ENCODE results near the gene YDJC. TPM values are rescaled to one million over a fixed set of nuclear protein-coding genes. Genes with fewer than 3 reads are reported as not detected.
"Not testable (repeated sequence)": the region's sequence is repeated elsewhere in the genome, so short reads cannot be mapped to it uniquely, and the experiment has no call there.

YDJC gene
- total and polyA plus RNA-seq, 2 donors (not counting 1 experiment from before 2014, with no cell fraction given): 4.7 to 10.4 TPM

GRCh38 chr22:21611210-21611977 is 18.4 kb downstream of the YDJC start:
- Histone ChIP-seq H3K4me2 (ENCODE audit: extremely low read depth, insufficient read depth, low read length) (no peak overlapping the region), H3K27me3 (ENCODE audit: control insufficient read depth, insufficient read depth, low read length) (no peaks in the 10 kb centered on the region), H3K36me3 (ENCODE audit: control insufficient read depth, insufficient read depth, low read length) (peaks cover 8% of the 10 kb centered on the region), H3K79me2 (ENCODE audit: control insufficient read depth, insufficient read depth, low read length) (peaks cover 69% of the 10 kb centered on the region), H3K4me1 (ENCODE audit: control insufficient read depth, extremely low read depth, insufficient read depth, low read length) (no peaks in the 10 kb centered on the region), H3K27ac (ENCODE audit: insufficient read depth, low read length) (no peak overlapping the region), H3K4me3 (replicated peaks in 1 of 4; ENCODE audit: control extremely low read depth in 1 of 4, insufficient read depth in 1 of 4, low read depth in 3 of 4, low read length in 4 of 4) (no peak overlapping the region), H3K9ac (ENCODE audit: insufficient read depth, low read length) (no peak overlapping the region), H3K9me3 (ENCODE audit: control insufficient read depth, insufficient read depth, low read depth, low read length) (no peaks in the 10 kb centered on the region), H4K20me1 (ENCODE audit: control insufficient read depth, extremely low read depth, insufficient read depth, low read length) (peaks cover 2% of the 10 kb centered on the region), H2AFZ (ENCODE audit: low read length) (no peak overlapping the region)
- TF ChIP-seq, protein P1, sequence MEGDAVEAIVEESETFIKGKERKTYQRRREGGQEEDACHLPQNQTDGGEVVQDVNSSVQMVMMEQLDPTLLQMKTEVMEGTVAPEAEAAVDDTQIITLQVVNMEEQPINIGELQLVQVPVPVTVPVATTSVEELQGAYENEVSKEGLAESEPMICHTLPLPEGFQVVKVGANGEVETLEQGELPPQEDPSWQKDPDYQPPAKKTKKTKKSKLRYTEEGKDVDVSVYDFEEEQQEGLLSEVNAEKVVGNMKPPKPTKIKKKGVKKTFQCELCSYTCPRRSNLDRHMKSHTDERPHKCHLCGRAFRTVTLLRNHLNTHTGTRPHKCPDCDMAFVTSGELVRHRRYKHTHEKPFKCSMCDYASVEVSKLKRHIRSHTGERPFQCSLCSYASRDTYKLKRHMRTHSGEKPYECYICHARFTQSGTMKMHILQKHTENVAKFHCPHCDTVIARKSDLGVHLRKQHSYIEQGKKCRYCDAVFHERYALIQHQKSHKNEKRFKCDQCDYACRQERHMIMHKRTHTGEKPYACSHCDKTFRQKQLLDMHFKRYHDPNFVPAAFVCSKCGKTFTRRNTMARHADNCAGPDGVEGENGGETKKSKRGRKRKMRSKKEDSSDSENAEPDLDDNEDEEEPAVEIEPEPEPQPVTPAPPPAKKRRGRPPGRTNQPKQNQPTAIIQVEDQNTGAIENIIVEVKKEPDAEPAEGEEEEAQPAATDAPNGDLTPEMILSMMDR (conservative IDR thresholded peaks at IDR 0.05 in 1 of 2, IDR thresholded peaks at IDR 0.05 in 1 of 2; ENCODE audit: low read depth in 1 of 2, low read length in 2 of 2): no peak
- TF ChIP-seq EZH2 (IDR thresholded peaks at IDR 0.05; ENCODE audit: low read length, missing control alignments): no peak
- DNase-seq (ENCODE audit: low read depth in 2 of 2): no peak

DNA sequence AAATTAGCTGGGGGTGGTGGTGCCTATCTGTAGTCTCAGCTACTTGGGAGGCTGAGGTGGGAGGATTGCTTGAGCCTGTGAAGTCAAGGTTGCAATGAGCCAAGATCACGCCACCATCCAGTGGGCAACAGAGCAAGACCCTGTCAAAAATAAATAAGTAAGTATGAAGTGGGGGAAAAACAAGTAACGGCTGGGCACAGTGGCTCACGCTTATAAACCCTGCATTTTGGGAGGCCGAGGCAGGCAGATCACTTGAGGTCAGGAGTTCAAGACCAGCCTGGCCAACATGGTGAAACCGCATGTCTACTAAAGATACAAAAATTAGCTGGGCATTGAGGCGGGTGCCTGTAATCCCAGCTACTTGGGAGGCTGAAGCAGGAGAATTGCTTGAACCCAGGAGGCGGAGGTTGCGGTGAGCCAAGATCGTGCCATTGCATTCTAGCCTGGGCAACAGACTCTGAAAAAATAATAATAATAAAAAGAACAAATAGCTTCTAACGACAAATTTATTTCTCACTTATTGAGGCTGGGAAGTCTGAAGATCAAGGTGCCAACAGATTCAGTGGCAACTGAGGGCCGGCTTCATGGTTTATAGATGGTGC is 20.2 kb downstream of the YDJC start:
- H3K27ac ChIP-seq (ENCODE audit: insufficient read depth, low read length); H3K36me3 ChIP-seq (ENCODE audit: control insufficient read depth, insufficient read depth, low read length); DNase-seq (ENCODE audit: low read depth in 2 of 2); H3K4me2 ChIP-seq (ENCODE audit: extremely low read depth, insufficient read depth, low read length); H3K27me3 ChIP-seq (ENCODE audit: control insufficient read depth, insufficient read depth, low read length); H2AFZ ChIP-seq (ENCODE audit: low read length); H3K9me3 ChIP-seq (ENCODE audit: control insufficient read depth, insufficient read depth, low read depth, low read length); H4K20me1 ChIP-seq (ENCODE audit: control insufficient read depth, extremely low read depth, insufficient read depth, low read length); H3K4me1 ChIP-seq (ENCODE audit: control insufficient read depth, extremely low read depth, insufficient read depth, low read length); H3K9ac ChIP-seq (ENCODE audit: insufficient read depth, low read length); H3K4me3 ChIP-seq (replicated peaks in 1 of 4; ENCODE audit: control extremely low read depth in 1 of 4, insufficient read depth in 1 of 4, low read depth in 3 of 4, low read length in 4 of 4): not testable (repeated sequence)
- peaks cover 76% of the 10 kb centered on the region for H3K79me2 ChIP-seq (ENCODE audit: control insufficient read depth, insufficient read depth, low read length)

DNA sequence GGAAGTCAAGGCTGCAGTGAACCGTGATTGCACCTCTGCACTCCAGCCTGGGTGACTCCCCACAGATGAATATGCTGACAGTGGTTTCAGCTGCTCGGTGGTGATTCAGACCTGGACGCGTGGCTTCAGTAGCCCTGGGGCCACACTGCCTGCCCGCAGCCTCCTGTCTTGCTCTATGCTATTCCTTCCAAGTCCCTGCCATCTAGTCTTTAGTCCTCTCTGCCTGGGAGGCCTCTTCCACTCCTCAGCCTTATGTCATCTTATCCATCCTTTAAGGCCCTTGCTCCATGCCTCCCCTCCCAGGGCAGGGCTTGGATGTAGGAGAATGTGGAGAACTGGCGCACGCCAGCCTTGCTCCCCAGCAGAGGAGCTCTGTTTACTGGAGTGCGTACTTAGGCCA is 23.0 kb downstream of the YDJC start:
- no peak for TF ChIP-seq EZH2 (IDR thresholded peaks at IDR 0.05; ENCODE audit: low read length, missing control alignments)
- TF ChIP-seq, protein P1 (conservative IDR thresholded peaks at IDR 0.05 in 1 of 2, IDR thresholded peaks at IDR 0.05 in 1 of 2; ENCODE audit: low read depth in 1 of 2, low read length in 2 of 2): no peak
- Histone ChIP-seq H3K36me3 (ENCODE audit: control insufficient read depth, insufficient read depth, low read length) (peaks cover 6% of the 10 kb centered on the region), H3K9me3 (ENCODE audit: control insufficient read depth, insufficient read depth, low read depth, low read length) (no peaks in the 10 kb centered on the region), H3K4me2 (ENCODE audit: extremely low read depth, insufficient read depth, low read length) (no peak overlapping the region), H3K27ac (ENCODE audit: insufficient read depth, low read length) (no peak overlapping the region), H3K9ac (ENCODE audit: insufficient read depth, low read length) (no peak overlapping the region), H3K79me2 (ENCODE audit: control insufficient read depth, insufficient read depth, low read length) (peaks cover 71% of the 10 kb centered on the region), H3K27me3 (ENCODE audit: control insufficient read depth, insufficient read depth, low read length) (no peaks in the 10 kb centered on the region), H3K4me3 (replicated peaks in 1 of 4; ENCODE audit: control extremely low read depth in 1 of 4, insufficient read depth in 1 of 4, low read depth in 3 of 4, low read length in 4 of 4) (no peak overlapping the region), H4K20me1 (ENCODE audit: control insufficient read depth, extremely low read depth, insufficient read depth, low read length) (no peaks in the 10 kb centered on the region), H3K4me1 (ENCODE audit: control insufficient read depth, extremely low read depth, insufficient read depth, low read length) (no peaks in the 10 kb centered on the region), H2AFZ (ENCODE audit: low read length) (no peak overlapping the region)
- DNase-seq (ENCODE audit: low read depth in 2 of 2): no peak

Data from fibroblast of lung (primary cell).